Body of pancreas (tissue), 4 donors: Measurements from ENCODE around the gene GCC2. TPM values are rescaled to one million over a fixed set of nuclear protein-coding genes. Genes with fewer than 3 reads are reported as not detected.

Source experiments
- ATAC-seq: fragments of 150-250 bp; one replicate; pipeline ENCODE4 v1.9.1; 2016
- DNase-seq, 4 donors: peaks; one replicate each; pipeline ENCODE4 v3.0.0-alpha.2; 2019
- H3K27ac ChIP-seq, 4 donors: fragments of 200-600 bp; sonication (generic); 1 replicate in 3 of 4; 2 replicates in 1 of 4; pipeline versions ENCODE4 v1.5.1 to v1.6.1; 2016 to 2019; ENCODE audit warnings: mild to moderate bottlenecking in 1 of 4, mixed read lengths in 1 of 4, moderate library complexity in 1 of 4
- H3K27me3 ChIP-seq, 2 donors: fragments of 200-600 bp; sonication (generic); one replicate each; pipeline ENCODE4 v1.6.0; 2016; ENCODE audit warnings: mild to moderate bottlenecking in 1 of 2
- H3K36me3 ChIP-seq, 2 donors: fragments of 200-600 bp; sonication (generic); replicated peaks in 1 of 2; 2 replicates each; pipeline ENCODE4 v1.5.1; 2016; ENCODE audit warnings: low read depth in 2 of 2; ENCODE audit not compliant: insufficient read depth in 1 of 2
- H3K4me1 ChIP-seq: fragments of 200-600 bp; sonication (generic); one replicate; pipeline ENCODE4 v1.6.0; 2016
- H3K4me3 ChIP-seq, 2 donors: fragments of 200-600 bp; sonication (generic); 1 replicate in 1 of 2; 2 replicates in 1 of 2; pipeline ENCODE4 v1.5.1; 2016 to 2019
- H3K9me3 ChIP-seq, 3 donors: fragments of 200-600 bp; sonication (generic); 1 replicate in 2 of 3; 2 replicates in 1 of 3; pipeline ENCODE4 v1.5.1; 2016
- POLR2A ChIP-seq, 3 donors: fragments of 450-650 bp; IDR thresholded peaks; one replicate each; pipeline ENCODE4 v1.6.1; 2016; ENCODE audit warnings: antibody characterized with exemption in 3 of 3, mild to moderate bottlenecking in 2 of 3
- WGBS, 2 donors: methylation state at CpG; one replicate each; pipeline ENCODE4 v1.1.5; 2017; 5-methylcytosine and 5-hydroxymethylcytosine counted together
- intact Hi-C: fragments of 100-400 bp; cut with DNase I; formaldehyde crosslinking; loops from one replicate; pipeline ENCODE4 v1.15.1; 2023
- total RNA-seq, 2 donors: library from RNA; depleted of rRNA; stranded (reverse); fragments of >200 nt; gene quantifications; one replicate each; pipeline ENCODE4 v1.1.0, GENCODE V29; 2016
- TF ChIP-seq, protein P1 (sequence below), 7 experiments: fragments of 450-650 bp in 4 of 7; fragments of 200-600 bp in 3 of 7; sonication (generic) in 3 of 7; IDR thresholded peaks; one replicate each; pipeline ENCODE4 v1.5.1; 2016 to 2019; ENCODE audit warnings: antibody characterized with exemption in 7 of 7

GCC2 gene
- total RNA-seq, 2 donors from 2014 or later, result 29.6 to 75.5 TPM

DNA sequence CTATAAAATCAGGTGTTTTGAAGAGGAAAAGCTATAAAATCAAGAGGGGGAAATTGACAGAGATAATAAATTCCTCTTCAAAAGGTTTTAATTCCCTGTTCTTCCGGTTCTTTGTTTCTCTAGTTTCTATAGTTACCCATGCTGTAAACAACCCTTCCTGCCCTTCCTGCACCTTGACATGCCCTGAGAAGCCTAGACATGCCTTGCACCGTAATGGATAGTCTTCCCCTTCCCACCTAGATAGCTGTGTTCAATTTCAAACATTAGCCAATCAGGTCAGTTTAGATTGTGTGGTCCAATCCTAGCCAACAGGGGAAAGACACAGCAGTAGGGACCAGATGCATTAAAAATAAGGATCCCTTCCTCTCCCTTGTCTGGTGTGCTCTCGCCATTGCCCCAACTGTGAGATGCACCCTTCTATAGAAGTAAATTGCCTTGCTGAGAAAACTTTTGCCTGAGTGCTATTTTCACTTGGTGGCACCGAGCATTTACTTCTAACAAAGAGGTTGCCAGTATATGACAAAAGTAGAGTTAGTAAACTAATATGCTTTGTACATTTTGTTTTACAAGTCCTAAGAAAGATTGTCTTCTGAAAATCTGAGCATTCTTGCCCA, 44.1 kb upstream of the GCC2 start:
- intact Hi-C loops, result no loop called here
- 77 to 79% methylated on average over 4 of the region's 4 CpGs for WGBS, 2 donors
- H3K9me3 ChIP-seq, result peaks cover 0 to 16% (median 0%) of the 10 kb centered on the region in 3 donors
- DNase-seq (no peak), ATAC-seq (no peak)
- H3K27ac ChIP-seq, result no peak overlapping the region
- H3K4me1 ChIP-seq, result no peaks in the 10 kb centered on the region
- no peak for TF ChIP-seq POLR2A (IDR thresholded peaks at IDR 0.05)
- TF ChIP-seq, protein P1, sequence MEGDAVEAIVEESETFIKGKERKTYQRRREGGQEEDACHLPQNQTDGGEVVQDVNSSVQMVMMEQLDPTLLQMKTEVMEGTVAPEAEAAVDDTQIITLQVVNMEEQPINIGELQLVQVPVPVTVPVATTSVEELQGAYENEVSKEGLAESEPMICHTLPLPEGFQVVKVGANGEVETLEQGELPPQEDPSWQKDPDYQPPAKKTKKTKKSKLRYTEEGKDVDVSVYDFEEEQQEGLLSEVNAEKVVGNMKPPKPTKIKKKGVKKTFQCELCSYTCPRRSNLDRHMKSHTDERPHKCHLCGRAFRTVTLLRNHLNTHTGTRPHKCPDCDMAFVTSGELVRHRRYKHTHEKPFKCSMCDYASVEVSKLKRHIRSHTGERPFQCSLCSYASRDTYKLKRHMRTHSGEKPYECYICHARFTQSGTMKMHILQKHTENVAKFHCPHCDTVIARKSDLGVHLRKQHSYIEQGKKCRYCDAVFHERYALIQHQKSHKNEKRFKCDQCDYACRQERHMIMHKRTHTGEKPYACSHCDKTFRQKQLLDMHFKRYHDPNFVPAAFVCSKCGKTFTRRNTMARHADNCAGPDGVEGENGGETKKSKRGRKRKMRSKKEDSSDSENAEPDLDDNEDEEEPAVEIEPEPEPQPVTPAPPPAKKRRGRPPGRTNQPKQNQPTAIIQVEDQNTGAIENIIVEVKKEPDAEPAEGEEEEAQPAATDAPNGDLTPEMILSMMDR (IDR thresholded peaks at IDR 0.05), result no peak
- H3K27me3 ChIP-seq, result no peaks in the 10 kb centered on the region
- no peak overlapping the region for H3K4me3 ChIP-seq
- H3K36me3 ChIP-seq, result no peaks in the 10 kb centered on the region

DNA sequence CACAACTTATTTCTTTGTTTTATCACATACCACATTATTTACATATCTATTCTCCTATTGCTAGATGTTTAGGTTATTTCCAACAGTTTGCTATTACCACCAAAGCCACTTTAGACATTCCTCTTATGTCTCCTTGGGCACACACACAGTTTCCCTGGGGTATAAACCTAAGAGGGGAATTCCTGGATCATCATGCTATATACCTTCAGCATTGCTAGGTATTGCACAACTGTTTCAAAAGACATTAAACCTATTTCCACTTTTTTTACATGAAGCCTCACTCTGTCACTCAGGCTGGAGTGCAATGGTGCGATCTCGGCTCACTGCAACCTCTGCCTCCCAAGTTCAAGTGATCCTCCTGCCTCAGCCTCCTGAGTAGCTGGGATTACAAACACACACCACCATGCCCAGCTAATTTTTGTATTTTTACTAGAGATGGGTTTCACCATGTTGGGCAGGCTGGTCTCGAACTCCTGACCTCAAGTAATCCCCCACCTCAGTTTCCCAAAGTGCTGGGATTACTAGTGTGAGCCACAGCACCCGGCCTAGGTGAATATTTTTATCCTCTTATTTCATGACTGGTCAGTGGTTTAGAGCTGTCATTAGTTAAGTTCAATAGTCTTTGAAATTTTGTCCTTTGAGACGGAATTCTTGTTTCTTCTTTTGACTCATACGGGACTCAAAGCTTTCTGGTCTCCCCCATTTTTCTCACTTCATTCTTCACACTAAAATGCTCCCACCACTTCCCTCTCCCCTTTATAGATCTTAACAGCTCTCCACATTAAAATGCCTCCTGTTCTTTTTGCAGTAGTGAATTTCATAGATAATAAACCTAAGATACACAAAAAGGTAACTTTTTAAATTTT, 40.9 kb upstream of the GCC2 start:
- Histone ChIP-seq H3K9me3 (peaks cover 0 to 5% (median 0%) of the 10 kb centered on the region in 3 donors), H3K4me3 (no peak overlapping the region), H3K4me1 (no peaks in the 10 kb centered on the region), H3K27me3 (no peaks in the 10 kb centered on the region), H3K36me3 (no peaks in the 10 kb centered on the region), H3K27ac (no peak overlapping the region)
- no peak for ATAC-seq
- DNase-seq, result no peak
- 82 to 88% methylated on average over 6 of the region's 6 CpGs for WGBS, 2 donors
- no peak for TF ChIP-seq POLR2A (IDR thresholded peaks at IDR 0.05)
- TF ChIP-seq, protein P1 (IDR thresholded peaks at IDR 0.05), result no peak
- intact Hi-C loops, result no loop called here

DNA sequence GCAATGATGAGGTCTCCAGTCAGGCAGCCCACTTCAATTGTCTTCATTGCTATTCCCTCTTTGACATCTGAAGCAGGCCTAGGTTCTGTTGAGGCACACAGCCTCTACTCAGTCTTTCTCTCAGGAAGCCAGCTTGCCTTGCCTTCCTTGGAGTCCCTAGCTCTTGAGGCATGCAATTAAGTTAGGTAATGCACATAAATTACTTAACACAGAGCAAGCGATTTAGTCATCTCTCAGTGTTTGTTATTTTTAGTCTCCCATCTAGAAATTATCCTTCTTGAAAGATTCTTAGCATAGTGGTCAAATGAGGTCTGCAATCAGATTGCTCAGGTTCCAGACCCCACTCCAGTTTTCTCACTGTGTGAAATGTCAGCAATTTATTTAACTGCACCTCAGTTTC, 39.2 kb upstream of the GCC2 start:
- Histone ChIP-seq H3K4me3 (no peak overlapping the region), H3K36me3 (no peaks in the 10 kb centered on the region), H3K27me3 (no peaks in the 10 kb centered on the region), H3K4me1 (no peaks in the 10 kb centered on the region), H3K27ac (no peak overlapping the region), H3K9me3 (peaks cover 0 to 4% (median 0%) of the 10 kb centered on the region in 3 donors)
- TF ChIP-seq, protein P1 (IDR thresholded peaks at IDR 0.05), result no peak
- ATAC-seq, result no peak
- intact Hi-C loops, result no loop called here
- 85 to 93% methylated on average over 1 of the region's 1 CpG for WGBS, 2 donors
- no peak for DNase-seq

DNA sequence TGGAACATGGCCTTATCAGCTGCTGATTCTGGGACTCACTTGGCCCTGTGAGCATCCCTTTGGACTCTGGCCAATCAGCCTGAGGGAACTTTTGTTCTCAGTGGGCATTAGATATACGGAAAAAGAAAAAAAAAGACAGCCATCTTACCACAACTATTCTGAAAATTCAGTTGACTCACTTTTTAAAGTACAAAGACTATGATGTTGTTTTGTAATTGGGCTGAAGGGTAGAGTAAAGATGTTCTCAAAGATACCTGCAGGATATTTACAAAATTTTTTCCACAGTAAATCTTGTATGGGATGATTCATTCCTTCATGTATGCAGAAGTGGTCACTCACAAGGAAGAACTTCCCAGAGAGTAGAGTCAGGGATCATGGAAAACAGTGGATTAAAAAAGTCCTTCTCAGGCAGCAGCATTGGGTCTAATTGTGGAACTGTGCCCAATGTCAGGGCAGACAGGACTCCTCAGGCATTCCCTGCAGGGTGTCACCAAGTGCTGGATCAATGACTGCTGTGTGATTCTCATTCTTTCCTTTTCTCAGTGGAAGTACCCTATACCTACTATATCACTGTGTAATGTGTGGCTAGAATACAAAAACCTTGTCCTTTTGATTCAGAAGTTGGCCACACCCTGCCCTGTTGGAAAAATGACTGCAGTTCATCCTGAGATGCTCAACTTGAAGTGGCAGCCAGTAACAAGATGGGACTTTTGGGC, 35.9 kb upstream of the GCC2 start:
- H3K36me3 ChIP-seq, result no peaks in the 10 kb centered on the region
- ATAC-seq, result no peak
- DNase-seq, result no peak
- intact Hi-C loops, result no loop called here
- WGBS, 2 donors, result 19 to 69% methylated on average over 1 of the region's 1 CpG
- TF ChIP-seq, protein P1 (IDR thresholded peaks at IDR 0.05), result no peak
- TF ChIP-seq POLR2A (IDR thresholded peaks at IDR 0.05), result no peak
- no peaks in the 10 kb centered on the region for H3K9me3 ChIP-seq
- no peak overlapping the region for H3K4me3 ChIP-seq
- no peaks in the 10 kb centered on the region for H3K27me3 ChIP-seq
- no peaks in the 10 kb centered on the region for H3K4me1 ChIP-seq
- H3K27ac ChIP-seq, result no peak overlapping the region
